ENCODE data around the gene SORCS1. TPM values are rescaled to one million over a fixed set of nuclear protein-coding genes. Genes with fewer than 3 reads are reported as not detected.

Gene SORCS1
- total and polyA plus RNA-seq, 2 experiments from 2014 or later = 2.9 to 8.9 TPM

DNA sequence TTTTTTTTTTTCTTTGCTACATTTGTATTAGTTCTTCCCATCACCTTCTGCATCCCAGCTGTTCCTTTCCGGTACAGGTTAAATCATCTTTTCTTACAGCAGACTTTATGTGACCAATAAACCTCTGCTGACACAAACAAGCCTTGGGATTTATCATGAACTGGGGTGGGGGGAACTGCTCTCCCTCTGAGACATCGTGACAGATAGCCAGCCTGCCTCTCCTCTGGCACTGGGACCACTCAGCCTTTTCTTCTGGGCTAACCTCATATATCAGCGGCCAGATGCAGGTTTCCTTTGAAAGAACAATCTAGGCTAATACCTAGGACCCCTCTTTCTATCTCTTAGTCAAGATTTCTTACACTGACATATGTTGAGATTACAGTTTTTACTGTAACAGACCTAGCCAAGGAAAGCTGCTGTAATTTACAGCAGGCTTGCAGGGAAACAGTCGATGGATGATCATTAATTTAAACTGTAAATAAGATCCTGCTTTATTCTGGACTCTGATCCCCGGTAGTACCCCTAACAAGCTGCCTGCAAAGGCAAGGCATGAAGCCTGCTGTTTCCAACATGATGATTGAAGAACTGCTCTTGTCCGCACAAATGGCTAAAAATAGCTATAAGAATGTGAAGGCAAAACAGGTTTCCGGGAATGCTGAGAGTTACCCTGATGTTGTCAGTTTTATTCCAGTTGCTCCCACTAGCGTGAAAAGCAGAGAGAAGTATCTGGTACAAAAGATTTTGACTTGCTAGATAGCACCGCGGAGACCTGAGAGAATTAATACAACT lies 338.7 kb downstream of the SORCS1 start (continued):
- TF ChIP-seq, protein P1, sequence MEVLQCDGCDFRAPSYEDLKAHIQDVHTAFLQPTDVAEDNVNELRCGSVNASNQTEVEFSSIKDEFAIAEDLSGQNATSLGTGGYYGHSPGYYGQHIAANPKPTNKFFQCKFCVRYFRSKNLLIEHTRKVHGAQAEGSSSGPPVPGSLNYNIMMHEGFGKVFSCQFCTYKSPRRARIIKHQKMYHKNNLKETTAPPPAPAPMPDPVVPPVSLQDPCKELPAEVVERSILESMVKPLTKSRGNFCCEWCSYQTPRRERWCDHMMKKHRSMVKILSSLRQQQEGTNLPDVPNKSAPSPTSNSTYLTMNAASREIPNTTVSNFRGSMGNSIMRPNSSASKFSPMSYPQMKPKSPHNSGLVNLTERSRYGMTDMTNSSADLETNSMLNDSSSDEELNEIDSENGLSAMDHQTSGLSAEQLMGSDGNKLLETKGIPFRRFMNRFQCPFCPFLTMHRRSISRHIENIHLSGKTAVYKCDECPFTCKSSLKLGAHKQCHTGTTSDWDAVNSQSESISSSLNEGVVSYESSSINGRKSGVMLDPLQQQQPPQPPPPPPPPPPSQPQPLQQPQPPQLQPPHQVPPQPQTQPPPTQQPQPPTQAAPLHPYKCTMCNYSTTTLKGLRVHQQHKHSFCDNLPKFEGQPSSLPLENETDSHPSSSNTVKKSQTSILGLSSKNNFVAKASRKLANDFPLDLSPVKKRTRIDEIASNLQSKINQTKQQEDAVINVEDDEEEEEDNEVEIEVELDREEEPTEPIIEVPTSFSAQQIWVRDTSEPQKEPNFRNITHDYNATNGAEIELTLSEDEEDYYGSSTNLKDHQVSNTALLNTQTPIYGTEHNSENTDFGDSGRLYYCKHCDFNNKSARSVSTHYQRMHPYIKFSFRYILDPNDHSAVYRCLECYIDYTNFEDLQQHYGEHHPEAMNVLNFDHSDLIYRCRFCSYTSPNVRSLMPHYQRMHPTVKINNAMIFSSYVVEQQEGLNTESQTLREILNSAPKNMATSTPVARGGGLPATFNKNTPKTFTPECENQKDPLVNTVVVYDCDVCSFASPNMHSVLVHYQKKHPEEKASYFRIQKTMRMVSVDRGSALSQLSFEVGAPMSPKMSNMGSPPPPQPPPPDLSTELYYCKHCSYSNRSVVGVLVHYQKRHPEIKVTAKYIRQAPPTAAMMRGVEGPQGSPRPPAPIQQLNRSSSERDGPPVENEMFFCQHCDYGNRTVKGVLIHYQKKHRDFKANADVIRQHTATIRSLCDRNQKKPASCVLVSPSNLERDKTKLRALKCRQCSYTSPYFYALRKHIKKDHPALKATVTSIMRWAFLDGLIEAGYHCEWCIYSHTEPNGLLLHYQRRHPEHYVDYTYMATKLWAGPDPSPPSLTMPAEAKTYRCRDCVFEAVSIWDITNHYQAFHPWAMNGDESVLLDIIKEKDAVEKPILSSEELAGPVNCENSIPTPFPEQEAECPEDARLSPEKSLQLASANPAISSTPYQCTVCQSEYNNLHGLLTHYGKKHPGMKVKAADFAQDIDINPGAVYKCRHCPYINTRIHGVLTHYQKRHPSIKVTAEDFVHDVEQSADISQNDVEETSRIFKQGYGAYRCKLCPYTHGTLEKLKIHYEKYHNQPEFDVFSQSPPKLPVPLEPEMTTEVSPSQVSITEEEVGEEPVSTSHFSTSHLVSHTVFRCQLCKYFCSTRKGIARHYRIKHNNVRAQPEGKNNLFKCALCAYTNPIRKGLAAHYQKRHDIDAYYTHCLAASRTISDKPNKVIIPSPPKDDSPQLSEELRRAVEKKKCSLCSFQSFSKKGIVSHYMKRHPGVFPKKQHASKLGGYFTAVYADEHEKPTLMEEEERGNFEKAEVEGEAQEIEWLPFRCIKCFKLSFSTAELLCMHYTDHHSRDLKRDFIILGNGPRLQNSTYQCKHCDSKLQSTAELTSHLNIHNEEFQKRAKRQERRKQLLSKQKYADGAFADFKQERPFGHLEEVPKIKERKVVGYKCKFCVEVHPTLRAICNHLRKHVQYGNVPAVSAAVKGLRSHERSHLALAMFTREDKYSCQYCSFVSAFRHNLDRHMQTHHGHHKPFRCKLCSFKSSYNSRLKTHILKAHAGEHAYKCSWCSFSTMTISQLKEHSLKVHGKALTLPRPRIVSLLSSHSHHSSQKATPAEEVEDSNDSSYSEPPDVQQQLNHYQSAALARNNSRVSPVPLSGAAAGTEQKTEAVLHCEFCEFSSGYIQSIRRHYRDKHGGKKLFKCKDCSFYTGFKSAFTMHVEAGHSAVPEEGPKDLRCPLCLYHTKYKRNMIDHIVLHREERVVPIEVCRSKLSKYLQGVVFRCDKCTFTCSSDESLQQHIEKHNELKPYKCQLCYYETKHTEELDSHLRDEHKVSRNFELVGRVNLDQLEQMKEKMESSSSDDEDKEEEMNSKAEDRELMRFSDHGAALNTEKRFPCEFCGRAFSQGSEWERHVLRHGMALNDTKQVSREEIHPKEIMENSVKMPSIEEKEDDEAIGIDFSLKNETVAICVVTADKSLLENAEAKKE (CRISPR knock-in tag; IDR thresholded peaks at IDR 0.05) = no peak
- no peak for TF ChIP-seq JUNB (IDR thresholded peaks at IDR 0.05; ENCODE audit: unreplicated experiment)

DNA sequence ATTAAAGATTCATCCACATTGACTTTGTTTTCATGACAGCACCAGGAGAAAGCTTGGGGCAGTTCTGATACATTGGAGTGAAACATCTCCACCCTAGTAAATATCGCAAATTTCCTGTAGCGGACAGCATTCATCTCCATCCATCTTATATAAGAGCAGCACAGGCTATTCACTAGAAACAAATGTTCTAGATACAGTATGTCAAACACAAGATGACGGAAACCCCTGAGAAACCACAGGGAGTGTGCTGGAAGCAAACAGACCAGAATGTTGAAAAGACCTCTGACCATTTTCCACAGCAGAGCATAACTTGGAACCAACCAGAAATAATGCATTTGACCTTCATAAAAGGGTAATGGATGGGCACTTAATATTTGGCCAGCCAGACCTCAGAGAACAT lies 343.9 kb downstream of the SORCS1 start:
- DNase-seq (ENCODE audit: low spot score) (no peak), ATAC-seq (no peak)
- H3K9me2 ChIP-seq (ENCODE audit: insufficient read depth) = no peaks in the 10 kb centered on the region
- H3K36me3 ChIP-seq (ENCODE audit: insufficient read depth) = no peaks in the 10 kb centered on the region
- H3K4me3 Mint-ChIP-seq = no peak overlapping the region
- H3K4me1 Mint-ChIP-seq = peaks cover 3% of the 10 kb centered on the region
- H3K27ac ChIP-seq (ENCODE audit: low read depth) = no peak overlapping the region
- H3K4me3 ChIP-seq = no peak overlapping the region
- H4K20me1 ChIP-seq (replicated peaks; ENCODE audit: insufficient read depth) = no peaks in the 10 kb centered on the region
- no peak overlapping the region for H3K27ac Mint-ChIP-seq
- no peaks in the 10 kb centered on the region for H3K27me3 ChIP-seq (ENCODE audit: insufficient read depth)
- H3K27me3 Mint-ChIP-seq (ENCODE audit: insufficient read depth, low read depth, poor library complexity) = no peaks in the 10 kb centered on the region
- no peak overlapping the region for H2AFZ ChIP-seq
- H3K36me3 Mint-ChIP-seq (ENCODE audit: low read depth) = no peaks in the 10 kb centered on the region
- no peaks in the 10 kb centered on the region for H3K4me1 ChIP-seq (ENCODE audit: insufficient read depth)
- H3K4me2 ChIP-seq = no peak overlapping the region
- H3K79me2 ChIP-seq (replicated peaks; ENCODE audit: insufficient read depth) = no peaks in the 10 kb centered on the region
- no peaks in the 10 kb centered on the region for H3F3A ChIP-seq (replicated peaks; ENCODE audit: low read depth)
- no peaks in the 10 kb centered on the region for H3K9me3 Mint-ChIP-seq
- no peak for TF ChIP-seq NANOG (IDR thresholded peaks at IDR 0.05; ENCODE audit: borderline replicate concordance)
- TF ChIP-seq, protein P2, sequence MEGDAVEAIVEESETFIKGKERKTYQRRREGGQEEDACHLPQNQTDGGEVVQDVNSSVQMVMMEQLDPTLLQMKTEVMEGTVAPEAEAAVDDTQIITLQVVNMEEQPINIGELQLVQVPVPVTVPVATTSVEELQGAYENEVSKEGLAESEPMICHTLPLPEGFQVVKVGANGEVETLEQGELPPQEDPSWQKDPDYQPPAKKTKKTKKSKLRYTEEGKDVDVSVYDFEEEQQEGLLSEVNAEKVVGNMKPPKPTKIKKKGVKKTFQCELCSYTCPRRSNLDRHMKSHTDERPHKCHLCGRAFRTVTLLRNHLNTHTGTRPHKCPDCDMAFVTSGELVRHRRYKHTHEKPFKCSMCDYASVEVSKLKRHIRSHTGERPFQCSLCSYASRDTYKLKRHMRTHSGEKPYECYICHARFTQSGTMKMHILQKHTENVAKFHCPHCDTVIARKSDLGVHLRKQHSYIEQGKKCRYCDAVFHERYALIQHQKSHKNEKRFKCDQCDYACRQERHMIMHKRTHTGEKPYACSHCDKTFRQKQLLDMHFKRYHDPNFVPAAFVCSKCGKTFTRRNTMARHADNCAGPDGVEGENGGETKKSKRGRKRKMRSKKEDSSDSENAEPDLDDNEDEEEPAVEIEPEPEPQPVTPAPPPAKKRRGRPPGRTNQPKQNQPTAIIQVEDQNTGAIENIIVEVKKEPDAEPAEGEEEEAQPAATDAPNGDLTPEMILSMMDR (conservative IDR thresholded peaks at IDR 0.05; ENCODE audit: low read depth in 2 of 2) = no peak
- TF ChIP-seq, protein P3, sequence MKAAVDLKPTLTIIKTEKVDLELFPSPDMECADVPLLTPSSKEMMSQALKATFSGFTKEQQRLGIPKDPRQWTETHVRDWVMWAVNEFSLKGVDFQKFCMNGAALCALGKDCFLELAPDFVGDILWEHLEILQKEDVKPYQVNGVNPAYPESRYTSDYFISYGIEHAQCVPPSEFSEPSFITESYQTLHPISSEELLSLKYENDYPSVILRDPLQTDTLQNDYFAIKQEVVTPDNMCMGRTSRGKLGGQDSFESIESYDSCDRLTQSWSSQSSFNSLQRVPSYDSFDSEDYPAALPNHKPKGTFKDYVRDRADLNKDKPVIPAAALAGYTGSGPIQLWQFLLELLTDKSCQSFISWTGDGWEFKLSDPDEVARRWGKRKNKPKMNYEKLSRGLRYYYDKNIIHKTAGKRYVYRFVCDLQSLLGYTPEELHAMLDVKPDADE (IDR thresholded peaks at IDR 0.05) = no peak
- TF ChIP-seq STAT1 (IDR thresholded peaks at IDR 0.05; ENCODE audit: unreplicated experiment) = no peak
- TF ChIP-seq CREB1 (CRISPR knock-in tag; IDR thresholded peaks at IDR 0.05; ENCODE audit: low read depth) = no peak

Measured in GM23338 (cell line).